Adrenal gland (tissue), 12 donors: Measurements from ENCODE around the gene TELO2. TPM values are rescaled to one million over a fixed set of nuclear protein-coding genes. Genes with fewer than 3 reads are reported as not detected.
A peak's percentile ranks its signal among the peaks of the same experiment; 100 is the strongest.

Experiments
- DNase-seq, 7 donors: peaks; one replicate each; pipeline ENCODE4 v3.0.0-alpha.2; 2019 to 2020
- H3K27ac ChIP-seq, 5 donors: fragments of 200-600 bp; sonication (generic) in 4 of 5; 1 replicate in 3 of 5; 2 replicates in 2 of 5; pipeline versions ENCODE4 v1.5.1 to v1.8.0; 2016 to 2020; ENCODE audit warnings: mild to moderate bottlenecking in 1 of 5
- H3K27me3 ChIP-seq: fragments of 200-600 bp; 2 replicates; pipeline ENCODE4 v1.8.0; 2021
- H3K36me3 ChIP-seq, 2 donors: fragments of 200-600 bp; replicated peaks in 1 of 2; 1 replicate in 1 of 2; 2 replicates in 1 of 2; pipeline versions ENCODE4 v1.5.1 to v1.8.0; 2018 to 2022
- H3K4me1 ChIP-seq, 2 donors: fragments of 200-600 bp; replicated peaks in 1 of 2; 1 replicate in 1 of 2; 2 replicates in 1 of 2; pipeline versions ENCODE4 v1.5.1 to v1.8.0; 2018 to 2021
- H3K4me3 ChIP-seq, 4 donors: fragments of 200-600 bp; sonication (generic) in 3 of 4; one replicate each; pipeline ENCODE4 v1.5.1; 2016 to 2018
- H3K9me3 ChIP-seq, 3 donors: fragments of 200-600 bp; sonication (generic) in 1 of 3; replicated peaks in 1 of 3; 1 replicate in 2 of 3; 2 replicates in 1 of 3; pipeline versions ENCODE4 v1.5.1 to v1.8.0; 2016 to 2021
- CTCF ChIP-seq, 6 experiments: fragments of 450-650 bp in 4 of 6; fragments of 200-600 bp in 2 of 6; sonication (generic) in 1 of 6; IDR thresholded peaks; 1 replicate in 5 of 6; 2 replicates in 1 of 6; pipeline versions ENCODE4 v1.5.1 to v1.8.0; 2016 to 2021; ENCODE audit warnings: antibody characterized with exemption in 6 of 6, mild to moderate bottlenecking in 2 of 6, moderate library complexity in 1 of 6
- POLR2A ChIP-seq, 2 donors: fragments of 450-650 bp; IDR thresholded peaks; one replicate each; pipeline ENCODE4 v1.6.1; 2017; ENCODE audit warnings: antibody characterized with exemption in 2 of 2, mild to moderate bottlenecking in 2 of 2, moderate library complexity in 1 of 2
- WGBS, 4 donors: extraction: QIAGEN DNeasy Blood & Tissue Kit in 2 of 4; methylation state at CpG; one replicate each; pipeline versions ENCODE4 v1.1.5 to v1.1.7; 2013 to 2017; 5-methylcytosine and 5-hydroxymethylcytosine counted together
- intact Hi-C, 2 donors: fragments of 100-400 bp; cut with DNase I; formaldehyde crosslinking; loops; one replicate each; pipeline versions ENCODE4 v1.14.1 to v1.15.0; 2022 to 2023
- polyA plus RNA-seq, 3 donors: library from polyadenylated mRNA; stranded (reverse); fragments of 200-250 nt in 2 of 3; fragments of 350-450 nt in 1 of 3; fragmentation: Illumina TruSeq in 1 of 3; extraction: RNeasy Lipid Tissue Mini Kit (QIAGEN cat#74804) in 1 of 3; gene quantifications; one replicate each; pipeline ENCODE4 v1.2.3, GENCODE V29; 2013 to 2014
- total RNA-seq, 9 donors: library from RNA; depleted of rRNA in 4 of 9; stranded (reverse); fragments of >200 nt in 4 of 9; fragments of 120-200 nt in 1 of 9; fragmentation: NEBNext Ultra II Directional in 1 of 9; extraction: Animal tissue kit (Norgen Biotek cat#: 25700) in 1 of 9; gene quantifications; one replicate each; pipeline versions ENCODE4 v1.1.0 to v1.2.4, GENCODE V29; 2013 to 2023
- donor health status: healthy with polysubstance abuse.
- donor health status: Bipolar disorder and iron deficiency.
- donor health status: DM: yes; HTN: yes; CAD: no.
- donor health status: DM: no; HTN: no; CAD: no.
- donor health status: DM: no; HTN: no; CAD: no.
- donor health status: DM: yes; HTN: yes; CAD: no.

The TELO2 gene
- total and polyA plus RNA-seq, 12 donors, result 1.3 to 173 (median 23.7) TPM

- Histone ChIP-seq H3K4me3 (no peak overlapping the region), H3K4me1 (peaks cover 15 to 72% of the 10 kb centered on the region in 2 donors), H3K9me3 (no peaks in the 10 kb centered on the region), H3K36me3 (peaks cover 0 to 26% of the 10 kb centered on the region in 2 donors), H3K27ac (peak overlapping the region in 4 of 5 donors; percentile 43 to 76 (median 68)), H3K27me3 (no peaks in the 10 kb centered on the region)
- 29 to 47% (median 44%) methylated on average over 27 to 30 of the region's 30 CpGs for WGBS, 4 donors
- intact Hi-C loops, result no loop called here
- peak in 1 of 6 experiments; percentile 8 for TF ChIP-seq CTCF (IDR thresholded peaks at IDR 0.05)
- TF ChIP-seq POLR2A (IDR thresholded peaks at IDR 0.05), result peak in 1 of 2 donors; percentile 17
- DNase-seq, result peak in 6 of 7 donors; percentile 70 to 85 (median 75)
Observed at GRCh38 chr16:1543085-1543896, 50.1 kb downstream of the TELO2 start.

GRCh38 chr16:1545044-1546040 lies 52.2 kb downstream of the TELO2 start:
- H3K27me3 ChIP-seq, result no peaks in the 10 kb centered on the region
- H3K4me3 ChIP-seq, result no peak overlapping the region
- peak overlapping the region in 3 of 5 donors; percentile 57 to 89 (median 75) for H3K27ac ChIP-seq
- no peaks in the 10 kb centered on the region for H3K9me3 ChIP-seq
- H3K4me1 ChIP-seq, result peaks cover 15 to 87% of the 10 kb centered on the region in 2 donors
- 49 to 61% (median 53%) methylated on average over 20 to 26 of the region's 26 CpGs for WGBS, 4 donors
- TF ChIP-seq CTCF (IDR thresholded peaks at IDR 0.05) (no peak), POLR2A (IDR thresholded peaks at IDR 0.05) (peak in 1 of 2 donors; percentile 19)
- peak in 3 of 7 donors; percentile 47 to 80 (median 60) for DNase-seq
- intact Hi-C loops, result no loop called here
- H3K36me3 ChIP-seq, result peaks cover 0 to 33% of the 10 kb centered on the region in 2 donors

DNA sequence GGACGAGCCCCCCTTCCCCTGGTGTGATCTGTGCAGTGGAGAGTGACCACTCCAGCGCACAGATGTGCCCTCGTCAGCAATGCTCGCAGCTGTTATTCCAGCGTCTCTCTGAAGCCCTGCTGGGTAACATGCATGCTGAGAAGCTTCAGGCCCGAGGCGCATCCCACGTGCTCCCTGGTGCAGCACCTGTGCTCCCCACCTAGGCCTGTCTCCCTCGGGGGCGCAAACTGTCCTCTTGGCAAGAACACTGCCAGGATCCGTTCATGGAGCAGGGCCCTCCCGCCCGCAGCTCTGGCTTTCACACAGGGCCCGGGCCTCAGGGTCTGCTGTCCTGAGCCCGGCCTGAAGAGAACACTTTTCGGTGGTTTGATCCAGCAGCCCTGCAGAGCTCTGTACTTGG lies 53.3 kb downstream of the TELO2 start:
- H3K27me3 ChIP-seq, result no peaks in the 10 kb centered on the region
- peak overlapping the region in 3 of 5 donors; percentile 7 to 89 (median 75) for H3K27ac ChIP-seq
- intact Hi-C loops, result no loop called here
- H3K9me3 ChIP-seq, result no peaks in the 10 kb centered on the region
- no peak for DNase-seq
- peaks cover 0 to 32% of the 10 kb centered on the region in 2 donors for H3K36me3 ChIP-seq
- 71 to 98% (median 80%) methylated on average over 6 to 16 of the region's 16 CpGs for WGBS, 4 donors
- TF ChIP-seq POLR2A (IDR thresholded peaks at IDR 0.05), result no peak
- TF ChIP-seq CTCF (IDR thresholded peaks at IDR 0.05), result no peak
- H3K4me3 ChIP-seq, result no peak overlapping the region
- peaks cover 15 to 87% of the 10 kb centered on the region in 2 donors for H3K4me1 ChIP-seq

GRCh38 chr16:1548233-1548632 lies 55.1 kb downstream of the TELO2 start:
- peaks cover 6 to 70% of the 10 kb centered on the region in 2 donors for H3K4me1 ChIP-seq

More at GRCh38 chr16:1548233-1548632, 55.1 kb downstream of the TELO2 start:
- Histone ChIP-seq H3K27ac (peak overlapping the region in 4 of 5 donors; percentile 19 to 89 (median 42)), H3K36me3 (peaks cover 0 to 21% of the 10 kb centered on the region in 2 donors), H3K9me3 (no peaks in the 10 kb centered on the region), H3K4me3 (no peak overlapping the region), H3K27me3 (no peaks in the 10 kb centered on the region)
- WGBS, 4 donors, result 52 to 69% (median 60%) methylated on average over 5 of the region's 5 CpGs
- peak in 2 of 7 donors; percentile 40 to 57 for DNase-seq
- TF ChIP-seq POLR2A (IDR thresholded peaks at IDR 0.05), result no peak
- TF ChIP-seq CTCF (IDR thresholded peaks at IDR 0.05), result no peak
- intact Hi-C loops, result no loop called here
